Caco-2 (cell line): ENCODE results near the gene GALNTL6. TPM values are rescaled to one million over a fixed set of nuclear protein-coding genes. Genes with fewer than 3 reads are reported as not detected.

Experiments used
- BruUV-seq: library from RNA; stranded (reverse); fragments of 400-500 nt; replicated peaks from 2 replicates; lab custom pipeline; 2021; lab: Mats Ljungman, UMichigan
- CTCF ChIA-PET: fragments of 300-600 bp; sonication (Branson Sonifier 250); formaldehyde crosslinking; loops from one replicate; lab custom pipeline; 2022; ENCODE audit warnings: antibody characterized with exemption; lab: Charles Lee
- POLR2A ChIA-PET: fragments of 300-600 bp; sonication (Branson Sonifier 250); formaldehyde crosslinking; loops from one replicate; lab custom pipeline; 2022; ENCODE audit warnings: antibody characterized with exemption; lab: Charles Lee
- DNase-seq, 2 experiments: peaks; one replicate each; pipeline versions ENCODE4 v3.0.0 to v3.0.0-alpha.2; 2020 to 2022
- H3K27me3 ChIP-seq: replicated peaks from 2 replicates; pipeline ENCODE4 v1.6.0; 2011; ENCODE audit warnings: low read length; ENCODE audit not compliant: control insufficient read depth, insufficient read depth
- H3K36me3 ChIP-seq: 2 replicates; pipeline ENCODE4 v1.5.1; 2011; ENCODE audit warnings: low read length; ENCODE audit not compliant: control insufficient read depth, insufficient read depth
- H3K4me1 ChIP-seq: fragments of 250-450 bp; sonication (Bioruptor Pico); 2 replicates; pipeline ENCODE4 v1.5.1; 2020; ENCODE audit warnings: mild to moderate bottlenecking
- H3K4me3 ChIP-seq: 2 replicates; pipeline ENCODE4 v1.5.1; 2011; ENCODE audit warnings: low read depth, mild to moderate bottlenecking, control low read depth, low read length
- H3K9me3 ChIP-seq: fragments of 250-450 bp; sonication (Bioruptor Pico); 2 replicates; pipeline ENCODE4 v1.5.1; 2020; ENCODE audit warnings: mild to moderate bottlenecking, moderate library complexity
- H3K27ac Mint-ChIP-seq: one replicate; pipeline ENCODE4 v1.8.0; 2022; ENCODE audit warnings: mixed read lengths; ENCODE audit not compliant: unreplicated experiment
- H3K27me3 Mint-ChIP-seq: one replicate; pipeline ENCODE4 v1.8.0; 2022; ENCODE audit warnings: mixed read lengths; ENCODE audit not compliant: insufficient read depth, unreplicated experiment
- H3K36me3 Mint-ChIP-seq: one replicate; pipeline ENCODE4 v1.8.0; 2022; ENCODE audit warnings: mild to moderate bottlenecking, mixed read lengths; ENCODE audit not compliant: insufficient read depth, unreplicated experiment
- H3K4me1 Mint-ChIP-seq: one replicate; pipeline ENCODE4 v1.8.0; 2022; ENCODE audit warnings: low read depth, mixed read lengths; ENCODE audit not compliant: unreplicated experiment
- H3K4me3 Mint-ChIP-seq: one replicate; pipeline ENCODE4 v1.8.0; 2022; ENCODE audit warnings: mild to moderate bottlenecking, moderate library complexity, mixed read lengths; ENCODE audit not compliant: unreplicated experiment
- H3K9me3 Mint-ChIP-seq: one replicate; pipeline ENCODE4 v1.8.0; 2022; ENCODE audit warnings: mixed read lengths; ENCODE audit not compliant: unreplicated experiment
- intact Hi-C: fragments of 100-400 bp; cut with micrococcal nuclease; formaldehyde crosslinking; loops from one replicate; pipeline ENCODE4 v1.10.0; 2022; ENCODE audit not compliant: unreplicated experiment
- total RNA-seq: library from RNA; stranded (reverse); gene quantifications from 2 replicates; pipeline ENCODE4 v1.2.3, GENCODE V29; 2022
- TF ChIP-seq, protein P1 (sequence below), 2 experiments: fragments of 200-600 bp in 1 of 2; IDR thresholded peaks; 1 replicate in 1 of 2; 2 replicates in 1 of 2; pipeline versions ENCODE4 v1.5.1 to v1.8.0; 2011 to 2022; ENCODE audit warnings: antibody characterized with exemption in 1 of 2, control low read depth in 1 of 2, inconsistent platforms in 1 of 2, low read depth in 1 of 2, low read length in 1 of 2, mild to moderate bottlenecking in 1 of 2, moderate library complexity in 1 of 2; ENCODE audit not compliant: insufficient read depth in 1 of 2, severe bottlenecking in 1 of 2, unreplicated experiment in 1 of 2

Gene GALNTL6
- total RNA-seq, 1 experiment from 2014 or later, result not detected

DNA sequence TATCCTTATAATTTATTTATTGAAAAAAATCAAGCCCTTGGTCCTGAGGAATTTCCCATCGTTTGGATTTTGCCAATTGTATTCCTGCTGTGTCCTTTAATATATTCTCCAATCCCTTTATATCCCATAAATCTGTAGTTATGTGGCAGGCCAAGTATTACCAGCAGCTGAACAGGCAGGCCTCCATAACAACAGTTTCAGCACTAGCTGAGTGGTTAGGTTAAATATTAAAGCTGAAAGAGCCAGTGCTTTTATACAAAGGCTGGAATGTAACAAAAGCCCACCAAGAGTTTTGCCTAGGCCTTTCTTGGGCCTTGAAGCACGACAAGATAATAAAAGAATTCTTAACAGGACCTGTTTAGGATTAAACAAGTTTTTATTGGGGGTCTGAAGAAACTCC lies 988.8 kb downstream of the GALNTL6 start:
- no peak for DNase-seq
- BruUV-seq, result no TSS peak
- POLR2A ChIA-PET, result no interaction called here
- H3K36me3 ChIP-seq, result no peaks in the 10 kb centered on the region
- no peaks in the 10 kb centered on the region for H3K27me3 ChIP-seq
- intact Hi-C loops, result no loop called here
- no peaks in the 10 kb centered on the region for H3K9me3 ChIP-seq
- TF ChIP-seq, protein P1, sequence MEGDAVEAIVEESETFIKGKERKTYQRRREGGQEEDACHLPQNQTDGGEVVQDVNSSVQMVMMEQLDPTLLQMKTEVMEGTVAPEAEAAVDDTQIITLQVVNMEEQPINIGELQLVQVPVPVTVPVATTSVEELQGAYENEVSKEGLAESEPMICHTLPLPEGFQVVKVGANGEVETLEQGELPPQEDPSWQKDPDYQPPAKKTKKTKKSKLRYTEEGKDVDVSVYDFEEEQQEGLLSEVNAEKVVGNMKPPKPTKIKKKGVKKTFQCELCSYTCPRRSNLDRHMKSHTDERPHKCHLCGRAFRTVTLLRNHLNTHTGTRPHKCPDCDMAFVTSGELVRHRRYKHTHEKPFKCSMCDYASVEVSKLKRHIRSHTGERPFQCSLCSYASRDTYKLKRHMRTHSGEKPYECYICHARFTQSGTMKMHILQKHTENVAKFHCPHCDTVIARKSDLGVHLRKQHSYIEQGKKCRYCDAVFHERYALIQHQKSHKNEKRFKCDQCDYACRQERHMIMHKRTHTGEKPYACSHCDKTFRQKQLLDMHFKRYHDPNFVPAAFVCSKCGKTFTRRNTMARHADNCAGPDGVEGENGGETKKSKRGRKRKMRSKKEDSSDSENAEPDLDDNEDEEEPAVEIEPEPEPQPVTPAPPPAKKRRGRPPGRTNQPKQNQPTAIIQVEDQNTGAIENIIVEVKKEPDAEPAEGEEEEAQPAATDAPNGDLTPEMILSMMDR (IDR thresholded peaks at IDR 0.05; ENCODE audit: insufficient read depth in 1 of 2, low read depth in 1 of 2, low read length in 1 of 2, severe bottlenecking in 1 of 2, unreplicated experiment in 1 of 2), result no peak
- CTCF ChIA-PET, result no interaction called here
- Mint-ChIP-seq H3K36me3 (no peaks in the 10 kb centered on the region), H3K9me3 (no peaks in the 10 kb centered on the region), H3K27me3 (no peaks in the 10 kb centered on the region), H3K27ac (no peak overlapping the region), H3K4me3 (no peak overlapping the region), H3K4me1 (peaks cover 13% of the 10 kb centered on the region)
- no peak overlapping the region for H3K4me3 ChIP-seq
- H3K4me1 ChIP-seq, result no peaks in the 10 kb centered on the region

DNA sequence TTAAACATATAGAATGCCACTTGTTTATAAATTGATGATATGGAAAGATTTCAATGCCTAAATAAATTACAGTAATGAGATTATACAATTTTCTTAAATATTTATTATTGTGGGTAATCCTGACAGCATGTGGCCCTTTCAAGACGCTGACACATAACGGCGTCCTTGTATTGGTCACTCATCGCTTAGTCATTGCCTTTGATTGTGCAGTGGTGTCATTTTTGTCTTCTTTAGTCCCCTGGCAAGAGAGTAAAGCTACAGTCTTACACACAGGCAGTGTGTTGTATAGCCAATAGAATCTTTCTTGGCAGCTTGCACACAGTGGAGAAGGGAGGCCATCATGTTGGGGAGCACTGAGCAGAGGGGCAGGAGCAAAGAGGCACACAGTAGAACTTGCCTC lies 993.6 kb downstream of the GALNTL6 start:
- no peak for DNase-seq
- intact Hi-C loops, result no loop called here
- Mint-ChIP-seq H3K4me3 (no peak overlapping the region), H3K4me1 (peaks cover 6% of the 10 kb centered on the region), H3K27me3 (no peaks in the 10 kb centered on the region), H3K9me3 (no peaks in the 10 kb centered on the region), H3K27ac (no peak overlapping the region), H3K36me3 (no peaks in the 10 kb centered on the region)
- no peak overlapping the region for H3K4me3 ChIP-seq
- ChIA-PET POLR2A (no interaction called here), CTCF (no interaction called here)
- BruUV-seq, result no TSS peak
- H3K4me1 ChIP-seq, result no peaks in the 10 kb centered on the region
- H3K36me3 ChIP-seq, result no peaks in the 10 kb centered on the region
- TF ChIP-seq, protein P1 (IDR thresholded peaks at IDR 0.05; ENCODE audit: insufficient read depth in 1 of 2, low read depth in 1 of 2, low read length in 1 of 2, severe bottlenecking in 1 of 2, unreplicated experiment in 1 of 2), result no peak
- H3K27me3 ChIP-seq, result no peaks in the 10 kb centered on the region
- H3K9me3 ChIP-seq, result no peaks in the 10 kb centered on the region

DNA sequence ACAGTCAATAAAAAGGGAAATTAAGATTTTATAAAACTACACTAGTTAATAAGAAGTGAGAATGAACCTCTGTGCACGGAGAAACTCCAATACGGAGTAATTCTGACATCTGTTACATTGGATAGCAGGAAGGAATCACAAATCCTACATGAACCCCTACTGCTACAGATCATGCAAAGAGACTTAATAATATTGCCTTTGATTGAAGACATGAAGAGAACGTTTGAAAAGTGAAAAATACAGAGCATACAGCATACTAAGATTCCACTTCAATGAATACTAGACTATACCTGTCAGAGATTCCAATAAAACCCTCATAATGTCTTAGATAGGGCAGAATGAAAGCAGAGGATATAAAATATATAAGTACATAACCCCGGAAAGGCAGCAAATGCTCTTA lies 995.0 kb downstream of the GALNTL6 start:
- Histone ChIP-seq H3K36me3 (no peaks in the 10 kb centered on the region), H3K9me3 (no peaks in the 10 kb centered on the region), H3K4me3 (no peak overlapping the region), H3K4me1 (no peaks in the 10 kb centered on the region), H3K27me3 (no peaks in the 10 kb centered on the region)
- POLR2A ChIA-PET, result no interaction called here
- Mint-ChIP-seq H3K9me3 (no peaks in the 10 kb centered on the region), H3K27me3 (no peaks in the 10 kb centered on the region), H3K36me3 (no peaks in the 10 kb centered on the region), H3K4me1 (peaks cover 6% of the 10 kb centered on the region), H3K27ac (no peak overlapping the region), H3K4me3 (no peak overlapping the region)
- intact Hi-C loops, result no loop called here
- TF ChIP-seq, protein P1 (IDR thresholded peaks at IDR 0.05; ENCODE audit: insufficient read depth in 1 of 2, low read depth in 1 of 2, low read length in 1 of 2, severe bottlenecking in 1 of 2, unreplicated experiment in 1 of 2), result no peak
- no peak for DNase-seq
- no TSS peak for BruUV-seq
- CTCF ChIA-PET, result no interaction called here
